NCI-H2196 treated with DMSO at 0.1 percent for 48 hours (cell line): Measurements from ENCODE around the gene TAS1R2.
"Not testable (repeated sequence)": the region's sequence is repeated elsewhere in the genome, so short reads cannot be mapped to it uniquely, and the experiment has no call there.

Experiments
- DNase-seq: peaks from one replicate; lab custom pipeline; 2025; ENCODE audit not compliant: unreplicated experiment; lab: John Stamatoyannopoulos, UW

TAS1R2 gene

GRCh38 chr1:18884419-18884717, 24.9 kb upstream of the TAS1R2 start:
- no peak for DNase-seq

DNA sequence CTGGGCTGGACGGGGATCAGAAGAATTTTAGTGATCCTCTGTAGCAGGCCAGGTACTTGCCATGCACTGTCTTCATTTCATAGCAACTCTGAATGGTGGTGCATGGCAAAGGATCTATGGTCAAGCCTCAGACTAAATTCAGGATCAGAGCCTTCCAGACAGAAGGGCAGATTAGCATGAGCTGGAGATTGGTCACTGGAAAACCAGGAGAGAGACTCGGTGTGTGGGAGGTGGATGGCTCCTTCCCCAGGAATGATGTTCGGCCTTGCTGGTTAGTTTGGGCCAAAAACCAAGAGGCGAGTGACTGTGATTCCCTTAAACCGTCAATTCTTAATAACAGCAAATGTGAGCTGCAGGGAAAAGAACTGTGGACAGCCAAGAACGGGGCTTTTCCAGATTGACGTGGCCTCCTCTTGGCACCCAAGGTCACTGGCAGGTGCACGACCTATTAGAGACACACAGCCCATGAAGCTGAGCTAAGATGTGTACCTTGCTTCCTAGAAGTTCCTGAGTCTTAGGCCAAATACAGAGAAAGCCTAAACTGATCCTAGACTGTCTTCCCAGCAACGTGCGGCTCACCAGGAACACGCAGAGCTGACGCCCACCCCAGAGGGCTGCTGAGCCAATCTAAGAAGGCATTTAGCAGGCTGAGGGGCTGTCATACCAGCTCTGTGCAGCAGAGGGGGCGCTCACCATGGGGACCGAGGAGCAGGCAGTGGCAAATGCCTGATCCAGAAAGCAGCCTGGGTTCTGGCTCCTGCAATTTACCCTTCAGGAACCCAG, 24.4 kb upstream of the TAS1R2 start:
- no peak for DNase-seq

DNA sequence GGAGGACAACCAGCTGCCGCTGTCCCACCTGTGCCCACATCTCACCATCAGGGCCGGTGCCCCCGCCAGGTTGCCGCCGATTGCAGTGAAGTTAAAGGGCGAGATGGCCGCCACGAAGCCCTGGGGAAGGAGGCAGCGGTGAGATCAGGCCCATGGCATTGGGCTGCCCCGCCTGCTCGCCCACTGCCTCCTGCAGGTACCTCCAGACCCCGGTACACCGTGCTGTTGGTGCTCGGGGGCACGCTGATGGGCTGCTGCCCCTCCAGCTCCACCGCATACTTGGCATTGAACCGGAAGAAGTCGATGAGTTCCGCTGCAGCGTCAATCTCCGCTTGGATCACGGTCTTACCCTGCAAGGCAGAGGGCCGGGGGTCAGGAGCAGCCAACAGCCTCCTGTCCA, 23.6 kb upstream of the TAS1R2 start:
- DNase-seq, result no peak

GRCh38 chr1:18882486-18882885, 23.0 kb upstream of the TAS1R2 start:
- no peak for DNase-seq

- DNase-seq, result no peak
Measured at GRCh38 chr1:18881642-18882431, 22.4 kb upstream of the TAS1R2 start.

DNA sequence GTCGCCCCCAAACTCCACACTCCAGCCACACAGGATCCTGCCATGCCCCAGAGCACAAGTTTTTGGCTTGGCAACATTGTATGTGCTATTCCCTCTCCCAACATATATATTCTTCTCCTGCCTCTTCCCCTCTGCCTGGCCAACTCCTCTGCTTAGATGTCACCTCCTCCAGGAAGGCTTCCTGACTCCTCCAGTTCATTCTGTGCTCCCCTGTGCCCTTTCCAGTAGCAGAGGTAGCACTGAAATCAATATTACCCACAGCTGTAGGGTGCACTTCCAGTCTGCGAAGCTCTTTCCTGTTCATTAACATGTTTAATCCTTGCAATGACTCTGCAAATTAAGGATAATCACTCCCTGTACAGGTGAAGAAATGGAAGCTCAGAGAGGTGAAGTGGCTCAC, 21.7 kb upstream of the TAS1R2 start:
- no peak for DNase-seq

DNA sequence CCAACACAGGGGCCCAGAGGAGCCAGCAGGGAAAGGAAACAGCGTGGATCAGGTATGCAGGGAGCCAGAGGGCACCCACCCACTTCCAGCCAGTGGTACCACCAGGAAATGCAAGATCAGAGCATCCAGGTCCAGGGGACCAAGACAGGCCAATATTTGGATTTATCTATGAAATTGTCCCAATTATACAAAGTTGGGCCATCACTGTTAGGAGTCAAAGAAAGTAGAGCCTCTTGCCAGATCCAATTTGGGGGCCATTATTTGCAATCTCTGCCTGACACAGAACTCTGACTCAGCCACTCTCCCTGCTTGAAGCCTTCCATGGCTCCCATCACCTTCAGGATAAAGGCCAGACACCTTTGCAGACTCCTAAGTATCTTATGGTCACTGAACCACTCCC, 21.1 kb upstream of the TAS1R2 start:
- DNase-seq, result no peak

DNA sequence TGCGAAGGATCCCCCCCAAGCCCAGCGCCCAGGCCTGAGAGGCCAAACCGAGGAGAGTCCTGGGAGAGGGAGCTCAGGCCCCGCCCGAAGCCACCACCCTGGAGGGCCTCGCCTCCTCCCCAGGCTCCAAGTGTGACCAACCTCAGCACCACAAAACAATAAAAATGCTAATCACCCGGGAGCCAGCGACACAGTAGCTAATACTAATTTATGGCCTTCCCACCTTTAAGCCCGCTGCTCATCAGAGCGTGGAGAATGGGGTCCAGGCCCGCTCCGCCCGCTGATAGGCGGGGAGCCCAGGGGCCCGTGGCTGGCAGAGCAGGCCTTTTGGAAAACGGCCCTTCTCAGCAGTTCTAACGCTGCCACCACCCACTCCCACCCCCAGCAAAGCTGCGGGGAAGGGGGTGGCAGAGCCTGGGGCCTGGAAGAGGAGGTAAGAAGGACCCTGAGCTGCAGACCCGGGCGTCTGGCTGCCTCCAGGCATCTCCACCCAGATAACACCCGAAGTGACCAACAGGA, 20.4 kb upstream of the TAS1R2 start:
- no peak for DNase-seq

- DNase-seq, result no peak
Measured at GRCh38 chr1:18879215-18879790, 19.8 kb upstream of the TAS1R2 start.

DNA sequence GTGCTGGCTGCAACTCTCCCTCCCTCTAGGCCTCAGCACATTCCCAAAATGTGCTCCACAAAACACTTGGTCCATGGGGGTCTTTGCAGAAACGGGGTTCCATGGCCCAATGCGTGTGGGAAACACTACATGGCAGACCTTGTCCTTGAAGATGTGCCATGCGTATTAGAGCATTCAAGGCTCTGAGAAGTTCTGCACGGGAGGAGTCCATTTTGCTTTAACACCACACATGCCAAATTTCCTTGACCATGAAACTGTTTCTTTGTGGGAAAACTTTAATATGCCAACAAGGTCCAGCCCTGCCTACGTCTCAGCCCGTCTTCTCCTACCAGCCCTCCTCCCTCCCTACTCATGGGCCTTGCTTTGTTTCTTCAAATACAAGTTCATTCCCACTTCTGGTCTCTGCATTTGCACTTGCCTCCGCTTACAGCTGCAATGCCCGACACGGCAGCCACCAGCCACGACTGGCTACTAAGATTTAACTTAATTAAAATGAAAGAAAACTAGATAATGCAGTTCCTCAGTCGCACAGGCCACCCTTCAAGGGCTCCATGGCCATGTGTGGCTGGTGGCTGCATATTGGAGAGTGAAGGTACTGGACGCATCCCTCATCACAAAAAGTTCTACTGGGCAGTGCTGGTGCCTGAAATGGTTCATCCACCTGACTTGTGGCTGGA, 19.2 kb upstream of the TAS1R2 start:
- DNase-seq, result no peak

DNA sequence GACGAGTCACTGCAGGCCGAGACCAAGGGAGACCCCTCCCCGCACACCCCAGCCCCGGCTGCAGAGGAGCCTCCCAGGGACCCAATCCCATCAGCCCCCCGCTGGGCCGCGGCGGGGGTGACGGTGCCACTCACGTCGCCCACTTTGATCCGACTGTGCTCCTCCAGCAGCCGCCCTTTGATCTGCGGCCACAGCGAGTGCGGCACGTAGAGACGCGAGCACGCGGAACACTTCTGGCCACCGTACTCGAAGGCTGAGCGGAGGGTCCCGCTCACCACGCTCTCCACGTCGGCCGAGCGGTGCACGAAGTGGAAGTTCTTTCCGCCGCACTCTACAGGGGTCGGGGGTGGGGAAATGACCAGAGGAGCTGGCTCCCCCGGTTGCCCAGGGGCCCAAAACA, 17.8 kb upstream of the TAS1R2 start:
- DNase-seq, result no peak

DNA sequence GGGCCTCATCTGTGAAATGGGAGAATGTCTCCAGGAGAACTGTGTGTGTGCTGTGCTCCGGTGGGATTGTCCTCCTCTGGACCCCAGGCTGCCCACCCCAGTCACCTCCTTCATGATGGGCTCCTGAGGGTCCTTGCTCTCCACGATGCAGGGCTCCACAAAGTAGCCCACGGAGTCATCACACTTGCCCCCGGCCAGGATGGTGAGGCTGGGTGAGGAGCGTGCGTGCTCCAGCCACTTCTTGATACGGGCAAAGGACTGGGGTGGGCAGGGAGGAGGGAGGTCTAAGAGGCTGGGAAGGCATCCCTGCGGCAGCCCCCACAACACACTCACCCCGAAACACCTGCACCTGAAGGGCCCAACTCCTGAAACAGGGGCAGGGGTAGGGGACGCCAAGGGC, 16.8 kb upstream of the TAS1R2 start:
- DNase-seq, result no peak

- no peak for DNase-seq
Measured at GRCh38 chr1:18875796-18876128, 16.3 kb upstream of the TAS1R2 start.

DNA sequence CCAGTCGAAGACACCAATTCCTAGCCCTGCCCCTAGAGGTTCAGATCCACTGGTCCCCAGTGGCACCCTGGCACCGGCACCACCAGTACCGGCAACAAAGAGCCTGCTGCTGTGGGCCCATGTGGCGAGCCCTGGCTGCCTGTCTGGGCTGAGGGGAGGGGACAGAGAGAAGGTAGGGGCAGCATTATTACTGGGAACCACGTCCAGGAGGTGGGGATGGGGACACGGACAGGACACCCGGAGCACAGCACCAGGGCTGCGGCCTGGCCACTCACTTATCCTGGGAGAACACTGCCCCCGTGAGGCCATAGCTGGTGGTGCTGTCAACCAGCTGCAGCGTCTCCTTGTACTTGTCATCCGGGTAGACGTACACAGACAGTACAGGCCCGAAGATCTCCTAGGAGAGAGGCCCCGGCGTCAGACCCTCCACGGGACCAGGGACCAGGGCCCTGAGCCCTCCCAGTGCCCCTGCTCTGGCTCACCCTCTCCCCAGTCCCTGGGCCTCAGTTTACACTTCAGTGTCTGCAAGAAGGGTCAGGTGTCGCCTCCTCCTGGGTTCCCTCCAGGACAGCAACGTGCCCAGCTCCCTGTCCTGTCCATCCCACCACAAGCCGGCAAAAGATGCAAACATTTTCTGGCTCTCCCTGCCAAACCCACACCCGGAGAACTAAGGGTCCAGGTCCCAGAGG, 15.8 kb upstream of the TAS1R2 start:
- peak; percentile 19 for DNase-seq

- DNase-seq, result no peak
Measured at GRCh38 chr1:18874600-18874999, 15.1 kb upstream of the TAS1R2 start.

DNA sequence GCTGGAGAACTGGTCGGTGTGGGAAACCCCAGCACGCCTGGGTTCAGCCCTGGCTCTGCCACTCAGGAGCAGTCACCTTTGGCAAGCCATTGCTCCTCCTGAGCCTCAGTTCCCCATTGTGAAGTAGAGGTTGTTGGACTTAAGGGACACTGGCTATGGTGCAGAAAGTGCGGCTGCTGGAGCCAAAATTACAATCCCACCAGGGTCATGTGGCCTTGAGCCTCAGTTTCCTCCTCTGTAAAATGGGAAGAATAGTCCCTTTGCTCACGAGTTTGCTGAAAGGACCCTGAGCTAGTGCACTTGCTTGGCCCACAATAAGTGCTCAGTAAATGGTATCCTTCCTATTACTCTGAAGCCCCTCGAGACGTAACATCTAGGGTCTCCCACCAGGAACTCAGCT, 14.6 kb upstream of the TAS1R2 start:
- DNase-seq, result no peak

GRCh38 chr1:18872071-18872611, 12.7 kb upstream of the TAS1R2 start:
- no peak for DNase-seq

- DNase-seq, result no peak
Measured at GRCh38 chr1:18871401-18872070, 12.1 kb upstream of the TAS1R2 start.

DNA sequence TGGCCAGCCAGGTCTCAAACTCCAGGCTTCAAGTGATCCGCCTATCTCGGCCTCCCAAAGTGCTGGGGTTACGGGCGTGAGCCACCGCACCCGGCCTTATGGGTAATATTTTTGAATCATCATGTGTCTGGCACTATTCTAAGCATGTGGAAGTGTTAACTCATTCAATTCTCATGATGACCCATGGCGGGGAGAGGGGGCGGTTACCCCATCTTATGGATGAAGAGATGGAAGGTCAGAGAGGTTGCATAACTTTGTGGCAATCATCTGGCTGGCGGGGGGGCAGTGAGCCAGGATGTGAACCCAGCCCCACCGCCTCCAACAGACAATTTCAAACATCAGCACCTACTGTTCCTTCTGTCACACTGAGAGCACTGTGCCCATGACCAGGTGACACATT, 11.5 kb upstream of the TAS1R2 start:
- DNase-seq, result no peak

DNA sequence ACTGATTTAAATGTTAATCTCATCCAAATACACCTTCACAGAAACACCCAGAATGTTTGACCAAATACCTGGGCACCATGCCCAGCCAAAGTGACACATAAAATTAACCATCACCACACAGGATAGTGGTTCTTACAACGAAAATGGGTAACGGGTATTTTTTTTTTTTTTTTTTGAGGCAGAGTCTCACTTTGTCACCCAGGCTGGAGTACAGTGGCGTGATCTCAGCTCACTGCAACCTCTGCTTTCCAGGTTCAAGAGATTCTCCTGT, 11.1 kb upstream of the TAS1R2 start:
- DNase-seq, result not testable (repeated sequence)
